SK-N-SH treated with all-trans-retinoic acid at 6 μM for 48 hours (cell line): ENCODE measurements around the gene PRKCE.

Experiments
- ATAC-seq: fragments of 200-7000 bp; cut with Tn5 transposase; 3 replicates; pipeline ENCODE4 v1.9.1; 2020; ENCODE audit warnings: mild to moderate bottlenecking, moderate library complexity
- ARNTL ChIP-seq: fragments of 450-650 bp; formaldehyde crosslinking; IDR thresholded peaks from 2 replicates; pipeline ENCODE4 v1.5.0; 2020; ENCODE audit warnings: low read depth, mild to moderate bottlenecking, moderate library complexity, borderline replicate concordance
- BACH2 ChIP-seq: fragments of 250-450 bp; sonication (Bioruptor Pico); IDR thresholded peaks from 2 replicates; pipeline ENCODE4 v1.9.0; 2021; ENCODE audit warnings: mild to moderate bottlenecking, borderline replicate concordance
- CSRNP3 ChIP-seq: fragments of 250-450 bp; sonication (Bioruptor Pico); IDR thresholded peaks from 2 replicates; pipeline ENCODE4 v1.5.1; 2021; ENCODE audit warnings: mild to moderate bottlenecking, moderate library complexity
- ESRRG ChIP-seq: fragments of 250-450 bp; sonication (Bioruptor Pico); IDR thresholded peaks from 2 replicates; pipeline ENCODE4 v1.6.1; 2021; ENCODE audit warnings: mild to moderate bottlenecking
- GLIS3 ChIP-seq: fragments of 250-450 bp; sonication (Bioruptor Pico); IDR thresholded peaks from 2 replicates; pipeline ENCODE4 v1.5.0; 2020; ENCODE audit warnings: mild to moderate bottlenecking, moderate library complexity
- OSR1 ChIP-seq: fragments of 250-450 bp; sonication (Bioruptor Pico); IDR thresholded peaks from 2 replicates; pipeline ENCODE4 v1.8.0; 2022; ENCODE audit warnings: moderate library complexity, mild to moderate bottlenecking, inconsistent platforms
- PPARA ChIP-seq: fragments of 250-450 bp; sonication (Bioruptor Pico); IDR thresholded peaks from 2 replicates; pipeline ENCODE4 v1.5.0; 2020; ENCODE audit warnings: mild to moderate bottlenecking, borderline replicate concordance
- SNAI2 ChIP-seq: fragments of 250-450 bp; sonication (Bioruptor Pico); IDR thresholded peaks from 2 replicates; pipeline ENCODE4 v1.5.0; 2020; ENCODE audit warnings: mild to moderate bottlenecking, moderate library complexity
- TCF4 ChIP-seq: fragments of 250-450 bp; sonication (Bioruptor Pico); IDR thresholded peaks from 2 replicates; pipeline ENCODE4 v1.8.0; 2021; ENCODE audit warnings: mild to moderate bottlenecking, moderate library complexity, borderline replicate concordance
- TOX ChIP-seq: fragments of 250-450 bp; sonication (Bioruptor Pico); IDR thresholded peaks from 2 replicates; pipeline ENCODE4 v1.8.0; 2021; ENCODE audit warnings: mild to moderate bottlenecking, moderate library complexity, borderline replicate concordance
- ZC3H10 ChIP-seq: fragments of 250-450 bp; sonication (Bioruptor Pico); IDR thresholded peaks from 2 replicates; pipeline ENCODE4 v1.5.1; 2021; ENCODE audit warnings: mild to moderate bottlenecking, moderate library complexity
- ZFP3 ChIP-seq: fragments of 250-450 bp; sonication (Bioruptor Pico); IDR thresholded peaks from 2 replicates; pipeline ENCODE4 v1.5.0; 2020; ENCODE audit warnings: mild to moderate bottlenecking, moderate library complexity
- ZFP30 ChIP-seq: fragments of 450-650 bp; formaldehyde crosslinking; IDR thresholded peaks from 2 replicates; pipeline ENCODE4 v1.5.0; 2022; ENCODE audit warnings: mild to moderate bottlenecking, moderate library complexity
- ZNF70 ChIP-seq: fragments of 450-650 bp; formaldehyde crosslinking; IDR thresholded peaks from 2 replicates; pipeline ENCODE4 v1.5.0; 2020; ENCODE audit warnings: mild to moderate bottlenecking, moderate library complexity
- ZNF8 ChIP-seq: fragments of 450-650 bp; formaldehyde crosslinking; IDR thresholded peaks from 2 replicates; pipeline ENCODE4 v1.5.0; 2020; ENCODE audit warnings: mild to moderate bottlenecking, moderate library complexity
- TF ChIP-seq, protein P1 (sequence below): fragments of 250-450 bp; sonication (Bioruptor Pico); IDR thresholded peaks from 2 replicates; pipeline ENCODE4 v1.5.0; 2020; ENCODE audit warnings: mild to moderate bottlenecking, moderate library complexity
- TF ChIP-seq, protein P2 (sequence below): fragments of 250-450 bp; sonication (Bioruptor Pico); IDR thresholded peaks from 2 replicates; pipeline ENCODE4 v1.5.1; 2020; ENCODE audit warnings: low read depth, mild to moderate bottlenecking, moderate library complexity
- TF ChIP-seq, protein P3 (sequence below): fragments of 250-450 bp; sonication (Bioruptor Pico); IDR thresholded peaks from 2 replicates; pipeline ENCODE4 v1.8.0; 2021; ENCODE audit warnings: low read depth, mild to moderate bottlenecking, moderate library complexity, borderline replicate concordance

The PRKCE gene

GRCh38 chr2:45626387-45627221 is 24.9 kb upstream of the PRKCE start (continued):
- TF ChIP-seq, protein P1, sequence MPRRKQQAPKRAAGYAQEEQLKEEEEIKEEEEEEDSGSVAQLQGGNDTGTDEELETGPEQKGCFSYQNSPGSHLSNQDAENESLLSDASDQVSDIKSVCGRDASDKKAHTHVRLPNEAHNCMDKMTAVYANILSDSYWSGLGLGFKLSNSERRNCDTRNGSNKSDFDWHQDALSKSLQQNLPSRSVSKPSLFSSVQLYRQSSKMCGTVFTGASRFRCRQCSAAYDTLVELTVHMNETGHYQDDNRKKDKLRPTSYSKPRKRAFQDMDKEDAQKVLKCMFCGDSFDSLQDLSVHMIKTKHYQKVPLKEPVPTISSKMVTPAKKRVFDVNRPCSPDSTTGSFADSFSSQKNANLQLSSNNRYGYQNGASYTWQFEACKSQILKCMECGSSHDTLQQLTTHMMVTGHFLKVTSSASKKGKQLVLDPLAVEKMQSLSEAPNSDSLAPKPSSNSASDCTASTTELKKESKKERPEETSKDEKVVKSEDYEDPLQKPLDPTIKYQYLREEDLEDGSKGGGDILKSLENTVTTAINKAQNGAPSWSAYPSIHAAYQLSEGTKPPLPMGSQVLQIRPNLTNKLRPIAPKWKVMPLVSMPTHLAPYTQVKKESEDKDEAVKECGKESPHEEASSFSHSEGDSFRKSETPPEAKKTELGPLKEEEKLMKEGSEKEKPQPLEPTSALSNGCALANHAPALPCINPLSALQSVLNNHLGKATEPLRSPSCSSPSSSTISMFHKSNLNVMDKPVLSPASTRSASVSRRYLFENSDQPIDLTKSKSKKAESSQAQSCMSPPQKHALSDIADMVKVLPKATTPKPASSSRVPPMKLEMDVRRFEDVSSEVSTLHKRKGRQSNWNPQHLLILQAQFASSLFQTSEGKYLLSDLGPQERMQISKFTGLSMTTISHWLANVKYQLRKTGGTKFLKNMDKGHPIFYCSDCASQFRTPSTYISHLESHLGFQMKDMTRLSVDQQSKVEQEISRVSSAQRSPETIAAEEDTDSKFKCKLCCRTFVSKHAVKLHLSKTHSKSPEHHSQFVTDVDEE = no peak
- TF ChIP-seq ZNF8 (CRISPR knock-in tag) (no peak), ARNTL (no peak), ESRRG (CRISPR knock-in tag) (no peak)
- TF ChIP-seq, protein P2, sequence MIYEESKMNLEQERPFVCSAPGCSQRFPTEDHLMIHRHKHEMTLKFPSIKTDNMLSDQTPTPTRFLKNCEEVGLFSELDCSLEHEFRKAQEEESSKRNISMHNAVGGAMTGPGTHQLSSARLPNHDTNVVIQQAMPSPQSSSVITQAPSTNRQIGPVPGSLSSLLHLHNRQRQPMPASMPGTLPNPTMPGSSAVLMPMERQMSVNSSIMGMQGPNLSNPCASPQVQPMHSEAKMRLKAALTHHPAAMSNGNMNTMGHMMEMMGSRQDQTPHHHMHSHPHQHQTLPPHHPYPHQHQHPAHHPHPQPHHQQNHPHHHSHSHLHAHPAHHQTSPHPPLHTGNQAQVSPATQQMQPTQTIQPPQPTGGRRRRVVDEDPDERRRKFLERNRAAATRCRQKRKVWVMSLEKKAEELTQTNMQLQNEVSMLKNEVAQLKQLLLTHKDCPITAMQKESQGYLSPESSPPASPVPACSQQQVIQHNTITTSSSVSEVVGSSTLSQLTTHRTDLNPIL = no peak

DNA sequence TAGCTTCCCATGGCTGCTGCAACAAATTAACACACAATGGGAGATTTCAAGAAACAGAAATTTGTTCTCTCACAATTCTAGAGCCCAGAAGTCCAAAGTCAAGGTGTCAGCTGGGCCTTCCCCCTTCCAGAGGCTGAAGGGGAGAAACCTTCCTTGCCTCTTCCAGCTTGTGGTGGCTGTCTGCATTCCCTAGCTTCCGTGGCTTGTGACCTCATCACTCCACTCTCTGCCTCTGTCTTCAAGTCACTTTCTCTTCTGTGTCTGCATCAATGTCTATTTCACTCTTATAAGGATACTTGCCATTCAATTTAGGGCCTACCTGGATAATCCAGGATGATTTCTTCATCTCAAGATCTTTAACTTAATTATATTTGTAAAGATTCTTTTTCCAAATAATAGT is 23.6 kb upstream of the PRKCE start:
- TF ChIP-seq, protein P2 = no peak
- TF ChIP-seq, protein P1 = no peak
- TF ChIP-seq ZFP3 (CRISPR knock-in tag) (no peak), TCF4 (CRISPR knock-in tag) (no peak), PPARA (CRISPR knock-in tag) (no peak), CSRNP3 (CRISPR knock-in tag) (no peak), ZC3H10 (CRISPR knock-in tag) (no peak), ZNF70 (CRISPR knock-in tag) (no peak), ESRRG (CRISPR knock-in tag) (no peak), ZNF8 (CRISPR knock-in tag) (no peak), GLIS3 (no peak), BACH2 (CRISPR knock-in tag) (no peak)
- TF ChIP-seq, protein P3, sequence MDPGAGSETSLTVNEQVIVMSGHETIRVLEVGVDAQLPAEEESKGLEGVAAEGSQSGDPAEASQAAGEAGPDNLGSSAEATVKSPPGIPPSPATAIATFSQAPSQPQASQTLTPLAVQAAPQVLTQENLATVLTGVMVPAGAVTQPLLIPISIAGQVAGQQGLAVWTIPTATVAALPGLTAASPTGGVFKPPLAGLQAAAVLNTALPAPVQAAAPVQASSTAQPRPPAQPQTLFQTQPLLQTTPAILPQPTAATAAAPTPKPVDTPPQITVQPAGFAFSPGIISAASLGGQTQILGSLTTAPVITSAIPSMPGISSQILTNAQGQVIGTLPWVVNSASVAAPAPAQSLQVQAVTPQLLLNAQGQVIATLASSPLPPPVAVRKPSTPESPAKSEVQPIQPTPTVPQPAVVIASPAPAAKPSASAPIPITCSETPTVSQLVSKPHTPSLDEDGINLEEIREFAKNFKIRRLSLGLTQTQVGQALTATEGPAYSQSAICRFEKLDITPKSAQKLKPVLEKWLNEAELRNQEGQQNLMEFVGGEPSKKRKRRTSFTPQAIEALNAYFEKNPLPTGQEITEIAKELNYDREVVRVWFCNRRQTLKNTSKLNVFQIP = no peak
- peak; percentile 57; the same call in 2 of the 3 replicates for ATAC-seq

GRCh38 chr2:45629971-45630370 is 21.5 kb upstream of the PRKCE start:
- TF ChIP-seq TOX (CRISPR knock-in tag) (no peak), ZC3H10 (CRISPR knock-in tag) (no peak), ARNTL (no peak)
- no peak for ATAC-seq

GRCh38 chr2:45631319-45631718 is 20.2 kb upstream of the PRKCE start:
- no peak for ATAC-seq
- TF ChIP-seq ZFP30 (CRISPR knock-in tag) = no peak
- TF ChIP-seq OSR1 (CRISPR knock-in tag) = no peak
- no peak for TF ChIP-seq ESRRG (CRISPR knock-in tag)
- TF ChIP-seq CSRNP3 (CRISPR knock-in tag) = no peak
- TF ChIP-seq, protein P1 = no peak
- no peak for TF ChIP-seq TOX (CRISPR knock-in tag)
- TF ChIP-seq GLIS3 = no peak
- TF ChIP-seq ZC3H10 (CRISPR knock-in tag) = no peak
- no peak for TF ChIP-seq BACH2 (CRISPR knock-in tag)
- TF ChIP-seq SNAI2 = no peak
